Caco-2 (cell line): ENCODE data around the gene AAGAB. TPM values are rescaled to one million over a fixed set of nuclear protein-coding genes. Genes with fewer than 3 reads are reported as not detected.

Experiments
- BruUV-seq: library from RNA; stranded (reverse); fragments of 400-500 nt; replicated peaks from 2 replicates; lab custom pipeline; 2021; lab: Mats Ljungman, UMichigan
- CTCF ChIA-PET: fragments of 300-600 bp; sonication (Branson Sonifier 250); formaldehyde crosslinking; loops from one replicate; lab custom pipeline; 2022; ENCODE audit warnings: antibody characterized with exemption; lab: Charles Lee
- POLR2A ChIA-PET: fragments of 300-600 bp; sonication (Branson Sonifier 250); formaldehyde crosslinking; loops from one replicate; lab custom pipeline; 2022; ENCODE audit warnings: antibody characterized with exemption; lab: Charles Lee
- DNase-seq, 2 experiments: peaks; one replicate each; pipeline versions ENCODE4 v3.0.0 to v3.0.0-alpha.2; 2020 to 2022
- H3K27me3 ChIP-seq: replicated peaks from 2 replicates; pipeline ENCODE4 v1.6.0; 2011; ENCODE audit warnings: low read length; ENCODE audit not compliant: control insufficient read depth, insufficient read depth
- H3K36me3 ChIP-seq: 2 replicates; pipeline ENCODE4 v1.5.1; 2011; ENCODE audit warnings: low read length; ENCODE audit not compliant: control insufficient read depth, insufficient read depth
- H3K4me1 ChIP-seq: fragments of 250-450 bp; sonication (Bioruptor Pico); 2 replicates; pipeline ENCODE4 v1.5.1; 2020; ENCODE audit warnings: mild to moderate bottlenecking
- H3K4me3 ChIP-seq: 2 replicates; pipeline ENCODE4 v1.5.1; 2011; ENCODE audit warnings: low read depth, mild to moderate bottlenecking, control low read depth, low read length
- H3K9me3 ChIP-seq: fragments of 250-450 bp; sonication (Bioruptor Pico); 2 replicates; pipeline ENCODE4 v1.5.1; 2020; ENCODE audit warnings: mild to moderate bottlenecking, moderate library complexity
- H3K27ac Mint-ChIP-seq: one replicate; pipeline ENCODE4 v1.8.0; 2022; ENCODE audit warnings: mixed read lengths; ENCODE audit not compliant: unreplicated experiment
- H3K27me3 Mint-ChIP-seq: one replicate; pipeline ENCODE4 v1.8.0; 2022; ENCODE audit warnings: mixed read lengths; ENCODE audit not compliant: insufficient read depth, unreplicated experiment
- H3K36me3 Mint-ChIP-seq: one replicate; pipeline ENCODE4 v1.8.0; 2022; ENCODE audit warnings: mild to moderate bottlenecking, mixed read lengths; ENCODE audit not compliant: insufficient read depth, unreplicated experiment
- H3K4me1 Mint-ChIP-seq: one replicate; pipeline ENCODE4 v1.8.0; 2022; ENCODE audit warnings: low read depth, mixed read lengths; ENCODE audit not compliant: unreplicated experiment
- H3K4me3 Mint-ChIP-seq: one replicate; pipeline ENCODE4 v1.8.0; 2022; ENCODE audit warnings: mild to moderate bottlenecking, moderate library complexity, mixed read lengths; ENCODE audit not compliant: unreplicated experiment
- H3K9me3 Mint-ChIP-seq: one replicate; pipeline ENCODE4 v1.8.0; 2022; ENCODE audit warnings: mixed read lengths; ENCODE audit not compliant: unreplicated experiment
- CTCF ChIP-seq, 2 experiments: fragments of 200-600 bp in 1 of 2; IDR thresholded peaks; 1 replicate in 1 of 2; 2 replicates in 1 of 2; pipeline versions ENCODE4 v1.5.1 to v1.8.0; 2011 to 2022; ENCODE audit warnings: antibody characterized with exemption in 1 of 2, control low read depth in 1 of 2, inconsistent platforms in 1 of 2, low read depth in 1 of 2, low read length in 1 of 2, mild to moderate bottlenecking in 1 of 2, moderate library complexity in 1 of 2; ENCODE audit not compliant: insufficient read depth in 1 of 2, severe bottlenecking in 1 of 2, unreplicated experiment in 1 of 2
- intact Hi-C: fragments of 100-400 bp; cut with micrococcal nuclease; formaldehyde crosslinking; loops from one replicate; pipeline ENCODE4 v1.10.0; 2022; ENCODE audit not compliant: unreplicated experiment
- total RNA-seq: library from RNA; stranded (reverse); gene quantifications from 2 replicates; pipeline ENCODE4 v1.2.3, GENCODE V29; 2022

The AAGAB gene
- total RNA-seq, 1 experiment from 2014 or later = 64.6 TPM

DNA sequence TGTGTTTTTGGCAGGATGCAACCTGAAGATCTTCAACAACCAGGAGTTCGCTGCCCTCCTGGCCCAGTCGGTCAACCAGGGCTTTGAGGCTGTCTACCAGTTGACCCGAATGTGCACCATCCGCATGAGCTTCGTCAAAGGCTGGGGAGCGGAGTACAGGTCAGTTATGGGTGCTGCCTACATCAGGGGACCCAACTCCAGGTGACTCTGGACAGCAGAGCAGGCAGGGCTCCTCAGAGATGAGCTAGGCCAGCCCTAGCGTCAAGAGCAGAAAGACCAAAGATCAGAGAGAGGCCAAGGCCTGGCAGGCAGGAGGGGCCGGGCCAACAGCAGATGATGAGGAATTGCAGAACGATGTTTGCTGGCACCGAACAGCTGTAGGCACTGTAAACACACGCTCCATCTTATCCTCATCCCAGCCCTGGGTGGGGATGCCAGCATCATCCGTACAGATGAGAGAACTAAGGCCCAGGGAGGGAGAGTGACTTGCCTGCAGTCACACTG, 67.1 kb downstream of the AAGAB start:
- Histone ChIP-seq H3K36me3 (peaks cover 3% of the 10 kb centered on the region), H3K4me1 (peaks cover 15% of the 10 kb centered on the region; the same call in 1 of the 2 replicates), H3K4me3 (no peak overlapping the region), H3K9me3 (no peaks in the 10 kb centered on the region), H3K27me3 (no peaks in the 10 kb centered on the region)
- intact Hi-C loops = no loop called here
- Mint-ChIP-seq H3K27me3 (no peaks in the 10 kb centered on the region), H3K4me3 (no peak overlapping the region), H3K9me3 (no peaks in the 10 kb centered on the region), H3K27ac (no peak overlapping the region), H3K36me3 (peaks cover 85% of the 10 kb centered on the region), H3K4me1 (peaks cover 6% of the 10 kb centered on the region)
- POLR2A ChIA-PET = no interaction called here
- CTCF ChIA-PET = no interaction called here
- no peak for DNase-seq
- BruUV-seq = no TSS peak
- no peak for TF ChIP-seq CTCF (IDR thresholded peaks at IDR 0.05; ENCODE audit: insufficient read depth in 1 of 2, low read depth in 1 of 2, low read length in 1 of 2, severe bottlenecking in 1 of 2, unreplicated experiment in 1 of 2)

- CTCF ChIA-PET = no interaction called here
- no peak overlapping the region for H3K4me3 Mint-ChIP-seq
- Histone ChIP-seq H3K4me3 (no peak overlapping the region), H3K36me3 (peaks cover 3% of the 10 kb centered on the region), H3K9me3 (no peaks in the 10 kb centered on the region), H3K27me3 (no peaks in the 10 kb centered on the region), H3K4me1 (peaks cover 15% of the 10 kb centered on the region; the same call in 1 of the 2 replicates)
- no peaks in the 10 kb centered on the region for H3K9me3 Mint-ChIP-seq
- H3K27me3 Mint-ChIP-seq = no peaks in the 10 kb centered on the region
- peaks cover 85% of the 10 kb centered on the region for H3K36me3 Mint-ChIP-seq
- peaks cover 6% of the 10 kb centered on the region for H3K4me1 Mint-ChIP-seq
- POLR2A ChIA-PET = no interaction called here
- no peak overlapping the region for H3K27ac Mint-ChIP-seq
- intact Hi-C loops = no loop called here
- TF ChIP-seq CTCF (IDR thresholded peaks at IDR 0.05; ENCODE audit: insufficient read depth in 1 of 2, low read depth in 1 of 2, low read length in 1 of 2, severe bottlenecking in 1 of 2, unreplicated experiment in 1 of 2) = no peak
- no peak for DNase-seq
- BruUV-seq = no TSS peak
These were observed 67.8 kb downstream of the AAGAB start for GRCh38 chr15:67186688-67187087.

- DNase-seq = no peak
- no peaks in the 10 kb centered on the region for H3K9me3 Mint-ChIP-seq
- ChIA-PET CTCF (no interaction called here), POLR2A (no interaction called here)
- H3K27ac Mint-ChIP-seq = no peak overlapping the region
- Histone ChIP-seq H3K4me1 (peaks cover 15% of the 10 kb centered on the region; the same call in 1 of the 2 replicates), H3K9me3 (no peaks in the 10 kb centered on the region), H3K27me3 (no peaks in the 10 kb centered on the region), H3K36me3 (peaks cover 3% of the 10 kb centered on the region), H3K4me3 (no peak overlapping the region)
- no peaks in the 10 kb centered on the region for H3K27me3 Mint-ChIP-seq
- no TSS peak for BruUV-seq
- intact Hi-C loops = no loop called here
- no peak for TF ChIP-seq CTCF (IDR thresholded peaks at IDR 0.05; ENCODE audit: insufficient read depth in 1 of 2, low read depth in 1 of 2, low read length in 1 of 2, severe bottlenecking in 1 of 2, unreplicated experiment in 1 of 2)
- no peak overlapping the region for H3K4me3 Mint-ChIP-seq
- peaks cover 87% of the 10 kb centered on the region for H3K36me3 Mint-ChIP-seq
- H3K4me1 Mint-ChIP-seq = peaks cover 6% of the 10 kb centered on the region
These were observed 68.2 kb downstream of the AAGAB start for GRCh38 chr15:67186226-67186649.
